ENCODE measurements around the gene RERG.

RERG gene

GRCh38 chr12:15201456-15201855 lies 19.8 kb downstream of the RERG start:
- Histone ChIP-seq H2AFZ (ENCODE audit: low read length) (no peak overlapping the region), H3K27me3 (replicated peaks; ENCODE audit: insufficient read depth, low read length) (no peaks in the 10 kb centered on the region), H3K27ac (ENCODE audit: low read length) (no peak overlapping the region), H3K79me2 (ENCODE audit: low read length) (no peaks in the 10 kb centered on the region), H3K36me3 (replicated peaks; ENCODE audit: insufficient read depth, low read length) (no peaks in the 10 kb centered on the region), H3K9me2 (replicated peaks; ENCODE audit: insufficient read depth, low read length) (no peaks in the 10 kb centered on the region), H3K9me3 (replicated peaks; ENCODE audit: insufficient read depth, low read length) (no peaks in the 10 kb centered on the region), H3K4me1 (ENCODE audit: low read length) (no peaks in the 10 kb centered on the region), H4K20me1 (ENCODE audit: insufficient read depth, low read length) (no peaks in the 10 kb centered on the region), H3K4me3 (ENCODE audit: low read length) (no peak overlapping the region), H3K4me2 (ENCODE audit: low read depth, low read length) (no peak overlapping the region), H3K9ac (ENCODE audit: low read length) (no peak overlapping the region), H3F3A (ENCODE audit: insufficient read depth, low read length) (no peaks in the 10 kb centered on the region)
- TF ChIP-seq CTCF (IDR thresholded peaks at IDR 0.05; ENCODE audit: low read length) = no peak
- TF ChIP-seq EZH2 (optimal IDR thresholded peaks at IDR 0.05; ENCODE audit: low read depth, low read length) = no peak
- no peak for TF ChIP-seq EZH2phosphoT487 (IDR thresholded peaks at IDR 0.05; ENCODE audit: low read length)
- DNase-seq = no peak

DNA sequence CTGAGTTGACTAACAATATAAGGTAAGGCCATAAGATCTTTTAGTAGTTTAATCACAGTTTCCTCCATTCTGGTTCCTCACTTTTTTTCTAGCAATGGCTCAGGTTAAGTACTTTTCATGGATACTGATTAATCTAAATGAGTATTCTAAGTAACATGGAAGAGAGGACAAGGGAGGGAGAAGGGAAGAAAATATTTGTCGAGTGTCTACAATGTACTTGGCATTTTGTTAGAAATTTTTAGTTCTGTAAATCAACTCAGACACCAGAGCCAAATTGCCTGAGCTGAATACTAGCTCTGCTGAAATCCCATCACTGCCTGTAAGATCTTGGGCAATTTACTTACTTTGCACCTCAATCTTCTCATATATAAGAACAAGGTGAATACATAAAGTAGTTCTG lies 20.2 kb downstream of the RERG start:
- Histone ChIP-seq H3F3A (ENCODE audit: insufficient read depth, low read length) (no peaks in the 10 kb centered on the region), H3K27me3 (replicated peaks; ENCODE audit: insufficient read depth, low read length) (no peaks in the 10 kb centered on the region), H3K9me3 (replicated peaks; ENCODE audit: insufficient read depth, low read length) (no peaks in the 10 kb centered on the region), H3K79me2 (ENCODE audit: low read length) (no peaks in the 10 kb centered on the region), H3K9me2 (replicated peaks; ENCODE audit: insufficient read depth, low read length) (no peaks in the 10 kb centered on the region), H3K4me2 (ENCODE audit: low read depth, low read length) (no peak overlapping the region), H2AFZ (ENCODE audit: low read length) (no peak overlapping the region), H4K20me1 (ENCODE audit: insufficient read depth, low read length) (no peaks in the 10 kb centered on the region), H3K4me3 (ENCODE audit: low read length) (no peak overlapping the region), H3K36me3 (replicated peaks; ENCODE audit: insufficient read depth, low read length) (no peaks in the 10 kb centered on the region), H3K4me1 (ENCODE audit: low read length) (no peaks in the 10 kb centered on the region), H3K27ac (ENCODE audit: low read length) (no peak overlapping the region), H3K9ac (ENCODE audit: low read length) (no peak overlapping the region)
- DNase-seq = no peak
- no peak for TF ChIP-seq EZH2phosphoT487 (IDR thresholded peaks at IDR 0.05; ENCODE audit: low read length)
- TF ChIP-seq EZH2 (optimal IDR thresholded peaks at IDR 0.05; ENCODE audit: low read depth, low read length) = no peak
- no peak for TF ChIP-seq CTCF (IDR thresholded peaks at IDR 0.05; ENCODE audit: low read length)

DNA sequence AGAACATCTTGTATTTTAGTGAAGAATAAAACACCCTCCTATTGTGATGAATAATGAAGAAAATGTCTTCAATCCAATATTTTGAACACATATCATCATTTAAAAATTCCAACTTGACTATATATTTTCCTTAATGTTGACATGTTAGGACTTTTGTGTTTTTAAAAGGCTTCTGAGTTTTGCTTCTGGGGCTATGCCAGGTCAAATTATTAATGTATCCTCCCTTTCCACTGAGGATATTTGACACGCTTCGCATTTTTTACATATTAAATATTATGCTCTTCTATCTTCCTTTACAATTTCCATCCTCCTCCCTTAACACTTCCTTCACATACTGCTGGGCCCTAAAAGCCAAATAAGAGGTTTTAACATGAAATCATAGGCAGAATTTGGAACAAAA lies 20.6 kb downstream of the RERG start:
- Histone ChIP-seq H3K27ac (ENCODE audit: low read length) (no peak overlapping the region), H3K4me1 (ENCODE audit: low read length) (no peaks in the 10 kb centered on the region), H3K79me2 (ENCODE audit: low read length) (no peaks in the 10 kb centered on the region), H2AFZ (ENCODE audit: low read length) (no peak overlapping the region), H3K4me3 (ENCODE audit: low read length) (no peak overlapping the region), H3K27me3 (replicated peaks; ENCODE audit: insufficient read depth, low read length) (no peaks in the 10 kb centered on the region), H3K4me2 (ENCODE audit: low read depth, low read length) (no peak overlapping the region), H3K36me3 (replicated peaks; ENCODE audit: insufficient read depth, low read length) (no peaks in the 10 kb centered on the region), H3K9me2 (replicated peaks; ENCODE audit: insufficient read depth, low read length) (no peaks in the 10 kb centered on the region), H4K20me1 (ENCODE audit: insufficient read depth, low read length) (no peaks in the 10 kb centered on the region), H3K9ac (ENCODE audit: low read length) (no peak overlapping the region), H3F3A (ENCODE audit: insufficient read depth, low read length) (no peaks in the 10 kb centered on the region), H3K9me3 (replicated peaks; ENCODE audit: insufficient read depth, low read length) (no peaks in the 10 kb centered on the region)
- TF ChIP-seq CTCF (IDR thresholded peaks at IDR 0.05; ENCODE audit: low read length) (no peak), EZH2phosphoT487 (IDR thresholded peaks at IDR 0.05; ENCODE audit: low read length) (no peak), EZH2 (optimal IDR thresholded peaks at IDR 0.05; ENCODE audit: low read depth, low read length) (no peak)
- no peak for DNase-seq
